D721Med (cell line): ENCODE results near the gene UNC13B.
"Not testable (repeated sequence)": the region's sequence is repeated elsewhere in the genome, so short reads cannot be mapped to it uniquely, and the experiment has no call there.

ENCODE experiments used
- DNase-seq: peaks from one replicate; pipeline ENCODE4 v3.0.0; 2011; ENCODE audit warnings: low spot score; ENCODE audit not compliant: insufficient read length
- FAIRE-seq: peaks from 2 replicates; lab custom pipeline; 2011; peaks lifted over from hg19 to GRCh38; lab: Jason Lieb, UNC
- CTCF ChIP-seq: IDR thresholded peaks from 2 replicates; pipeline ENCODE4 v1.5.1; 2012; ENCODE audit warnings: mild to moderate bottlenecking, control low read depth; ENCODE audit not compliant: insufficient read depth; ENCODE audit errors: missing control alignments

Gene UNC13B

GRCh38 chr9:35397216-35397698 is 235.4 kb downstream of the UNC13B start:
- FAIRE-seq (no peak), DNase-seq (no peak)
- no peak for TF ChIP-seq CTCF

- DNase-seq (no peak), FAIRE-seq (no peak)
- TF ChIP-seq CTCF = no peak
Observed at GRCh38 chr9:35397923-35398322, 236.1 kb downstream of the UNC13B start.

GRCh38 chr9:35398651-35399335 is 237.0 kb downstream of the UNC13B start:
- TF ChIP-seq CTCF = no peak
- DNase-seq = no peak
- no peak for FAIRE-seq

DNA sequence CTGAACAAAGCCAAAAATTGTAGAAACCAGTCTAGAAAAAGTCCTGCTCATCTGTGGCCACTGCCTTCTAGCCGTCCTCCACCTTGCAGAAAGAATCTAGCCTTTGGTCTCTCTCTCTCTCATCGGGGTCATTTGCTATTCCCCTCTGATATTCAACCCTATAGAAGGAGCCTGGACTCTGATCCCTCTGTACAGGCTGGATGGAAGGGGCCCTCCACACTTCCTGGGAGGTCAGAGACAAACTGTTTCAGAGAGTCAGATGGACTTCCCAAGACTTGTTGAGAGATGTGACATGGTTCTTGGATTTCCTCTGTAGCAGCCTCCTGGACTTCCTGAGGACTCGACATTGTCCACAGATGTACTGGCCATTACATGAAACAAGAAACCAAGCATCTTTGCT is 243.1 kb downstream of the UNC13B start:
- DNase-seq (no peak), FAIRE-seq (no peak)
- TF ChIP-seq CTCF = no peak

- no peak for TF ChIP-seq CTCF
- no peak for FAIRE-seq
- DNase-seq = no peak
Observed at GRCh38 chr9:35406183-35406959, 244.6 kb downstream of the UNC13B start.

DNA sequence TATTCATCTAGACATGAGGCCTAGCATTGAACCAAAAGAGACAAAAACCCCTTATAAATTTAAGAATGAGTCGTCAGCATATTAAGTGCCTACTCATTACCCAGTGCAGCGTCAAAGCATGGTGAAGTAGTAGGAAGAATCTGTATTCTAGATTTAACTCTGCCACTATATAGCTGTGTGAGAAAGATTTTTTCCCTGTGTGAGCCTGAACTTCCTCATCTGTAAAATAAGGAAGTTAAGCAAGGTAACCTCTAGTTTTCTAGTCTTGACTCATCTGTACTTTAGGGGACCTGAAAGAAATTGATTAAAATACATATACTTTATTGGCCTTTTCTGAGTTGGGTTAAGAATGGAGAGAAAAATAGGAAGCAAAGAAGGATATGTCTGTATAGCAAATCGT is 246.0 kb downstream of the UNC13B start:
- TF ChIP-seq CTCF = no peak
- no peak for DNase-seq
- FAIRE-seq = no peak

- not testable (repeated sequence) for FAIRE-seq
Observed at GRCh38 chr9:35409434-35409833, 247.6 kb downstream of the UNC13B start.

More at GRCh38 chr9:35409434-35409833, 247.6 kb downstream of the UNC13B start:
- DNase-seq = not testable (repeated sequence)
